Measurements from ENCODE around the gene SUSD3. TPM values are rescaled to one million over a fixed set of nuclear protein-coding genes. Genes with fewer than 3 reads are reported as not detected.

Gene SUSD3
- total and polyA plus RNA-seq, 2 donors (not counting 3 experiments of a cell fraction or from before 2014, with no cell fraction given), result not detected

- FAIRE-seq, result peak; percentile 79
- Histone ChIP-seq H2AFZ (ENCODE audit: low read depth, low read length) (peak overlapping the region; percentile 29), H3K4me3 (replicated peaks in 1 of 3; ENCODE audit: insufficient read depth in 1 of 3, low read depth in 1 of 3, low read length in 3 of 3) (peak overlapping the region in 1 of 3 experiments; percentile 53), H4K20me1 (replicated peaks; ENCODE audit: control insufficient read depth, extremely low read depth, insufficient read depth, low read length) (no peaks in the 10 kb centered on the region), H3K9me1 (replicated peaks; ENCODE audit: control insufficient read depth, extremely low read depth, insufficient read depth, low read length) (no peaks in the 10 kb centered on the region), H3K4me1 (ENCODE audit: control insufficient read depth, extremely low read depth, insufficient read depth, low read length) (peaks cover 34% of the 10 kb centered on the region), H3K9ac (replicated peaks; ENCODE audit: extremely low read depth, insufficient read depth, low read length) (peak overlapping the region; percentile 36), H3K27me3 (ENCODE audit: control insufficient read depth in 2 of 2, insufficient read depth in 2 of 2, low read length in 2 of 2) (no peaks in the 10 kb centered on the region), H3K9me3 (replicated peaks; ENCODE audit: control insufficient read depth, insufficient read depth, low read length) (no peaks in the 10 kb centered on the region), H3K36me3 (ENCODE audit: control insufficient read depth in 2 of 2, extremely low read depth in 1 of 2, insufficient read depth in 2 of 2, low read length in 2 of 2) (no peaks in the 10 kb centered on the region), H3K27ac (ENCODE audit: insufficient read depth, low read depth, low read length) (peak overlapping the region; percentile 69), H3K4me2 (ENCODE audit: insufficient read depth, low read length) (peak overlapping the region; percentile 20), H3K79me2 (ENCODE audit: control insufficient read depth, insufficient read depth, low read length) (peaks cover 27% of the 10 kb centered on the region)
- no peak for TF ChIP-seq CTCF (IDR thresholded peaks at IDR 0.05; ENCODE audit: extremely low read depth in 1 of 2, insufficient read depth in 1 of 2, low read depth in 1 of 2, low read length in 2 of 2)
- TF ChIP-seq MYC (IDR thresholded peaks at IDR 0.05; ENCODE audit: low read depth, low read length), result no peak
- TF ChIP-seq JUN (IDR thresholded peaks at IDR 0.05; ENCODE audit: borderline replicate concordance, insufficient read depth, insufficient read length, low read depth), result no peak
- no peak for TF ChIP-seq FOS (IDR thresholded peaks at IDR 0.05; ENCODE audit: borderline replicate concordance, insufficient read depth, low read length)
- POLR2A ChIA-PET, result interaction anchor here (1.3 to 1.7 kb wide), 3 partner anchors 36 to 359 kb away, joined by 4 to 8 read pairs (median 7); partner anchors contain the start of genes FAM120AOS and NINJ1
- BruUV-seq (replicated peaks), result TSS peak; percentile 84
- intact Hi-C loops (cut with micrococcal nuclease), result loop anchor here (1.0 to 10.0 kb wide), 5 partner anchors 37 to 1070 kb away; partner anchors contain the start of genes FAM120AOS, IPPK and SUSD3
- DNase-seq (ENCODE audit: low read depth, low spot score), result peak; percentile 26
- CTCF ChIA-PET, result interaction anchor here (1.3 to 2.0 kb wide), 3 partner anchors 14 to 39 kb away, joined by 3 to 13 read pairs (median 11); partner anchors contain the start of gene NINJ1
- dilution Hi-C loops (cut with MboI; ENCODE audit: extremely low pct_ligation_motif_present, low sequenced_read_pairs), result no loop called here
Observed at GRCh38 chr9:93094658-93095204, 36.2 kb downstream of the SUSD3 start.

Data from endothelial cell of umbilical vein (primary cell).